Stimulated activated CD8-positive, alpha-beta memory T cell treated with anti-CD3 and anti-CD28 coated beads, Interleukin-4, amount 100 ng/mL, for 48 hours (primary cell): ENCODE measurements around the gene ZNF500.

Source experiments
- DNase-seq: peaks from one replicate; pipeline ENCODE4 v3.0.0-alpha.2; 2020

ZNF500 gene

DNA sequence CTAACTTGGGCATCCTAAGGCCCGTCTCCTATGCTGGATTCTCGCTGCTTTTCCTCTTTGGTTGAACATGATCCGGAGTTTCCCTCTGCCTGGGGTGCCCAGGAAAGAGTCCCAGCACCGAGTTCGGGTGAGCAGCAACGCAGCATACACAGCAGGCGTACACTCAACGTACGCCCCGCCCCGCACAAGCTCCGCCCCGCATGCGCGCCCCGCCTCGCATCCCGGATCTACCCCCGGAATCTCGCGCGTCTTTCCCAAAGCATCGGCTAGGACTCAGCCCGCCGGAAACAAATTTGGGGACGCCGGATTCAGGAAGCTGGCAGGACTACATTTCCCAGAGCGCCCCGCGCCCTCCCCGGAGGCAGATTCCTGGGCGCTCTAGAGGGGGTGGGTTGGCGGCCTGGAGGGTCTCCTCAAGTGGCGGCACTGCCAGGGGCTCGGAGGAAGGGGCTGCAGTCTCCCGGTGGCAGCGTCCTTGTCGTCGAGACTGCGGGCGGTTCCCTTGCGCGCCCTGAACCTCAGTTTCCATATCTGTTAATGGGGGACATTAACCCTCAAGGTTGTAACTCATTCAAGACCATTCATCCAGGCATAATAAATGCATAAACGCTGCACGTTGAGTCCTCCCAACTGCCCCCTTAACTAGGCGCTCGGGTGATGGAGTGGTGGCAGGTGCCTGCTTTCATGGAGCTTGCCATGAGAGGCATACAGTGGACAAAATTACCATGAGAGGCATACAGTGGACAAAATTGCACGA, 1.8 kb upstream of the ZNF500 start:
- DNase-seq: peak; percentile 97

DNA sequence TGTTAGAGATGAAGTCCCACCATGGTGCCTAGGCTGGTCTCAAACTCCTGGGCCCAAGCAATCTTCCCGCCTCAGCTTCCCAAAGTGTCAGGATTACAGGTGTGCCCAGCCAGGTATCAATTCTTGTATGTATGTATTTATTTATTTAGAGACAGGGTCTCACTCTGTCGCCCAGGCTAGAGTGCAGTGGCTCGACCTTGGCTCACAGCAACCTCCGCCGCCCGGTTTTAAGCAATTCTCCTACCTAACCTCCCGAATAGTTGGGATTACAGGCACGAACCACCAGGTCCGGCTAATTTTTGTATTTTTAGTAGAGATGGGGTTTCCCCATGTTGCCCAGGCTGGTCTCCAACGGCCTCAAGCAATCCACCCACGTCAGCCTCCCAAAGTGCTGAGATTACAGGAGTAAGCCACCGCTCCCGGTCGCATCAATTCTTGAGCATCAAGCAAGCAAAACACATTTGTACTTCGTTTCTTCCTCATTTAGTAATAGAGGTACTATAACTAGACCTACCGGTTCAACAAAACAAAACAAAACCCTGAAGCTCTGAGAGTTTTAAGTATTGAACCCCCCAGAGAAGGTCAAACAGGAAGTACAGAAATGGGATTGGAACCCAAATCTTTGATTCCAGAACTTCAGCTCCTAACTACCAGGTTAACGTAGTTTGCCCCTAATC, 1.0 kb upstream of the ZNF500 start:
- no peak for DNase-seq

DNA sequence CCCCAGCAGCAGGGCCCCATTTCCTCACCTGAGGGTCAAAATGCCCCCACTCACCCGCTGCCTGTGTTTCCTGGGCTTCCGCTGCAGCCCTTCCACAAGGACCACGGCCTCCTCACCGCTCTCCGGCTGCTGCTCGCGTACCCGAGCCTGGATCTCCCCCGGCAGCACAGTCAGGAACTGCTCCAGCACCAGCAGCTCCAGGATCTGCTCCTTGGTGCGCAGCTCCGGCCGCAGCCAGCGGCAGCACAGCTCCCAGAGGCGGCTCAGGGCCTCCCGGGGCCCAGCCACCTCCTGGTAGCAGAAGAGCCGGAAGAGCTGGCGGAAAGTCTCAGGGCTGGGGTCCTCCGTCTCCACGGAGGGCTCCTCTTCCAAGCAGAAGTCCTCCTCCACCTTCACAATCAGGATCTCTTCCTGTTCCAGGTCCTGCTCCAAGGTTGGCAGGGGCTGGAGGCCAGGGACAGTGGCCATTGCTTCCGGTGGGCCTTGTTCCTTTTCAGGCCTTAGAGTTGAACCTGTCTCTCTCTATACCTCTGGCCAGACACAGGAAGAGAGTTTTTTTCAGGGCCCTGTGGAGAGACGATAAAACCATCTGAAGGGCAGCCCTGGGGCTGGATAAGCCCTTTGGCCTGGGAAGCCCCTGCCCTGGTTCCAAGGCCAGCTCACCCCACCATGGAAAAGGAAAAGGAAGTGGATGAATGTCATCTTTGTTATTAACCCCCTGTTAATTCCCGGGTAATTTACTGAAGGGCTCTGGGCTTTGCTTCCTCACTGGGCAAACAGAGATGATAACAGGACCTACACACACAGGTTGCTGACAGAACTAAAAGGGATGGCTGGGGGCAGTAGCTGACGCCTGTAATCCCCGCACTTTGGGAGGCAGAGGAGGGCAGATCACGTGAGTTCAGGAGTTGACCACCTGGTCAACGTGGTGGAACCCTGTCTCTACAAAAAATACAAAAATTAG, 1.2 kb downstream of the ZNF500 start:
- DNase-seq: no peak

DNA sequence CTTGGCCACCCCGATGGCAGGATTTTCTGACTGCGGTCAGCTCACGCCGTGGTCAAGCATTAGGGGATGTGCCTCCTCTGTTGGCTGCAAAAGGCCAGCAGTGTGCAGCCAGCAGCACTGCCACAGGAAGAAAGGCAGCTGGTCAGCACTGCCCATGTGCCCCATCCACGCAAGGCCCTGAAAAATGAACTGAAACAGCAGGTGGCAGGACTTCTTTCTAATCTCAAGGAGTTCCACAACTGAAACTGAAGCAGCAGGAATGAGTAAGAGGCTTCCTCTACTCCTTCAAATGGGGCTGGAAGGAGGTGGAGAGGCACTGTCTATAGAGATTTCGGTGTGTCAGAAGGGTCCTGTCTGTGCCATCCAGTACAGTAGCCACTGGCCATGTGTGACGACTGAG, 3.2 kb downstream of the ZNF500 start:
- no peak for DNase-seq

DNA sequence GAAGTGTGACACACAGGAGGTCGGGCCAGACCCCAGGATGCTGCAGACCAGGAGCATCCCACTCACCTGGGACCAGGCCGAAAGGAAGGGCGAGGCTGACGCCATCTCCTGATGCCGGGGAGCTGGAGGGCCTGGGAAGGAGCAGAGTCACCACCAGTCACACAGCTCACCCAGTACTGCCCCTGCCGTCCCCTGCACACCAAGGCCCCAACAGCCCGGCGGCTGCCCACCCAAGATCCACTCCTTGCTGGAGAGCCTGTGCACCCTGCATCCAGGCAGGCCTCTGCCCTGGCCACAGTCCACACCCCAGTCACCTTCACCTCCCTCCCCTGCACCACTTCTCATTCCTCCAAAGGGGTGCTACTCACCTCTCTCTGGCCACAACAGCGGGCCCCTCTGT, 4.8 kb downstream of the ZNF500 start:
- DNase-seq: no peak

DNA sequence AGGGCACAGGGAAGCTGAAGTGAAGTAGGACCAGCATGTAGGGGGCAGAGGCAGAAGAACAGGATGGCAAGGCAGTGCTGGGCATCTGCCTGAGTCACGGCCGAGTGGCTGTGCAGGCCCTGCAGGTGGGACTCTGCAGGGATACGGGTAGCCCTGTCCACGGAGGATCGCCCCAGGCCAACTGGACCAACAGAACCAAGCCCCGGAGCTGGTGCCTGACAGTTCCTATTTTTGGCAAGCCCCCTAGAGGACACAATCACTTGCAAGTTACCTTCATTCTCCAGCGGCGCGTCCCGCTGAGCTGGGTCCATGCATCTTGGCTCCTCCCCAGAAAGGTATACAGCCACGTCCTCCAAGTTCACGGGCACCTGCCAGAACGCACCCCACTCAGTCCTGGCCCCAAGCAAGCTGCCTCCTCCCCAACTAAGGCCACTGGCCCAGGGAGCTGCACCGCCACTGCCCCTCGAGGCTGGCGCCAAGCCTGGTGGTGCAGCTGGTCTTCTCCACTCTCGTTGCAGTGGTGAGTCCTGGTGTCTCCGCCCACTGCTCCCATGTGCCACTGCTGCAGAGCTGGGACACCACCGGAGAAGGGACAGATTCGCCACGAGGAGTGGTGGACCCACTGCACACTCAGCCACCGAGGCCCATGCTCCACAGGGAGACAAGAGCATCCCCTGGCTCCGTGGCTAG, 6.6 kb downstream of the ZNF500 start:
- no peak for DNase-seq

DNA sequence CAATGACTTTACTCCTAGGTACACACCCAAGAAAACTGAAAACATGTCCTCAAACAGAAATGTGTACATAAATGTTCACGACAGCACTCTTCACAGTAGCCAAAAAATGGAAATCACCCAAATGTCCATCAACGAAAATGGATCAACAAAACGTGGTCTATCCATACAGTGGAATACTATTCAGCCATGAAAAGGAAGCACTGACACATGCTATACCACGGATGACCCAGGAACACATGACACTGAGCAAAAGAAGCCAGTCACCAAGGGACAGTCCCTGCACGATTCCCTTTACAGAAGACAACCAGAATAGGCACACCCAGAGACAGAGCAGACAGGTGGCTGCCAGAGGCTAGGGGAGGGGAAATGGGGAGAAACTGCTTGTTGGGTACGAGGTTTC, 11.3 kb downstream of the ZNF500 start:
- DNase-seq: no peak

DNA sequence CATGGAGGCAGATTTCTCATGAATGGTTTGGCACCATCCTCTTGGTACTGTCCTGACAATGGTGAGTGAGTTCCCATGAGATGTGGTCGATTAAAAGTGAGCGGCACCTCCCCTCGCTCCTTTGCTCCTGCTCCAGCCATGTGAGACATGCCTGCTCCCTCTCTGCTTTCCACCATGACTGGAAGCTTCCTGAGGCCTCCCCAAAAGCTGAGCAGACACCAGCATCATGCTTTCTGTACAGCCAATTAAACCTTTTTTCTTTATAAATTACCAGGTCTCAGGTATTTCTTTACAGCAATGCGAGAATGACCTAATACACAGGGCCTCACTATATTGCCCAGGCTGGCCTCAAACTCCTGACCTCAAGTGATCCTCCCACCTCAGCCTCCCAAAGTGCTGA, 12.1 kb downstream of the ZNF500 start:
- no peak for DNase-seq

DNA sequence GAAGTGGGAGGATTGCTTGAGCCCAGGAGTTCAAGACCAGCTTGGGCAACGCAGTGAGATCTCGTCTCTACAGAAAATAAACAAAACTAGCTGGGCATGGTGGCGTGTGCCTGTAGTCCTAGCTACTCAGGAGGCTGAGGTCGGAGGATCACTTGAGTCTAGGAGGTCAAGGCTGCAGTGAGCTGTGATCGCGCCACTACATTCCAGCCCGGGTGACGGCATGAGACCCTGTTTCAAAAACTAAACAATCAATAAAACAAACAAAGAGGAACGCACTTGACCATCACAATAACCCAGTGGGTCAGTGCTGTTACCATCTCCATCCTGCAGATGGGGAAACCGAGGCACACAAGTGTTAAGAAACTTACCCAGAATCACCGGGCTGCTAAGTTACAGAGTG, 13.7 kb downstream of the ZNF500 start:
- no peak for DNase-seq

DNA sequence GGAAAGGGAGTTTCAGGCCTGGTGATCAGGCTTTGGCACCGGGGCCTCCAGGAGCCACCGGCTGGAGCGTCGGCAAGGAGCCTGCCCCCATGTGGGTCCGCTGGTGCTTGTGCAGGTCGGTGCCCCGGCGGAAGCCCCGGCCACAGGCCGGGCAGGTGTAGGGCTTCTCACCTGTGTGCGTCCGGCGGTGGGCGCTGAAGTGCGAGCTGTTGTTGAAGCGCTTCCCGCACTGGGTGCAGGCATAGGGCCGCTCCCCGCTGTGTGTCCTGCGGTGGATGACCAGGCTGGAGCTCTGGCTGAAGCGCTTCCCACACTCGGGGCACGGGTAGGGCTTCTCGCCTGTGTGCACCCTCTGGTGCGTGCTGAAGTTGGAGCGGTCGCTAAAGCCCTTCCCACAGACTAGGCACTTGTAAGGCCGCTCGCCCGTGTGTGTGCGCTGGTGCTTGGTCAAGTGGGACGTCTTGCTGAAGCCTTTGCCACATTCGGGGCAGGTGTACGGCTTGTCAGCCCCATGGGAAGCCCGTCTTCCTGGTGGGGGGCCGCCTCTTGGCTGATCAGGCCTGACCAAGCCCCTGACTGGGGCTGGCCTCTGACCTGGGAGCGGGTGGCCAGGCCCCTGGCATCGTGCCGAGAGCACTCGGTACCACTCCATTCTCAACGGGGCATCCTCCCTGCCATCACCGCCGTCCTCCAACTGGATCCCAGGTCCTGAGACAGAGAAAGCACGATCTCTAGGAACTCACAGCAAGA, 14.4 kb downstream of the ZNF500 start:
- DNase-seq: no peak

DNA sequence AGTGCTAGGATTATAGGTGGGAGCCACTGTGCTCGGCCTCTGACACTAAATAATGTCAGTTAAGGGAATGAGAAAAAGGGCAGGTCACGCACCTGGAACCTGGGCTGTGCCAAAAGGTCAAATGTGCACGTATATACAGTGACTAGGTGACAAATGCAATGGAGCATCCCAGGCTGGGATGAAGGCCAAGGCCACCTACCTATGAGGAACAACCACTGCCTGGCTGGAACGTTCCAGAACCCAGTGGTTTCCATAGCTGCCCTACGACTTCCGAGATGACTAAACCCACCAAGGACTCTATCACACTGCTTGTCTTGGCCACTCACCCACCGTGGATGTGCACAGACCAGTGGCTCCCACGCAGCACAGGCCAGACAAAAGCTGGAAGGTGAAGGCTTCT, 16.1 kb downstream of the ZNF500 start:
- DNase-seq: no peak

DNA sequence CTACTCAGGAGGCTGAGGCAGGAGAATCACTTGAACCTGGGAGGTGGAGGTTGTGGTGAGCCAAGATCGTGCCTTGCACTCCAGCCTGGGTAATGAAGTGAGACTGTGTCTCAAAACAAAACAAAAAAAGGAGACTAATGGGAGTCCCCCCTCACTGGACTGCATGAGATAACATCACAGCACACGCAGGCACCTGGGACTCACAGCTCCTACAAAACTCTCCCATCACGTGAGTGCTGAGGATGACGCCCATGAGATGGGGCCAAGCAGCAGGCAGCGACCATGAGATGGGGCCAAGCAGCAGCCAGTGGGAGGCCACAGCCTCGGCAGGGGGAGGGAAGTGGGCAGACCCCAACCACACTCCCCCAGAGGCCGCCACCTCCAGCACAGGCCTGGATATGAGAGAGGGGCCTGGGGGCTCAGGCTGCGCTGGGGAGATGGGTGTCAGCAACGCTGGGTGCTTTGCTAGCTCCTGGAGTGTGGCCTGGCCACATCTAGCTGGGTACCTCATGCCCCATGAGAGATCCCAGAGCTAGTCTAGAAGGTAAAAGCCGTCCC, 17.2 kb downstream of the ZNF500 start:
- DNase-seq: no peak

DNA sequence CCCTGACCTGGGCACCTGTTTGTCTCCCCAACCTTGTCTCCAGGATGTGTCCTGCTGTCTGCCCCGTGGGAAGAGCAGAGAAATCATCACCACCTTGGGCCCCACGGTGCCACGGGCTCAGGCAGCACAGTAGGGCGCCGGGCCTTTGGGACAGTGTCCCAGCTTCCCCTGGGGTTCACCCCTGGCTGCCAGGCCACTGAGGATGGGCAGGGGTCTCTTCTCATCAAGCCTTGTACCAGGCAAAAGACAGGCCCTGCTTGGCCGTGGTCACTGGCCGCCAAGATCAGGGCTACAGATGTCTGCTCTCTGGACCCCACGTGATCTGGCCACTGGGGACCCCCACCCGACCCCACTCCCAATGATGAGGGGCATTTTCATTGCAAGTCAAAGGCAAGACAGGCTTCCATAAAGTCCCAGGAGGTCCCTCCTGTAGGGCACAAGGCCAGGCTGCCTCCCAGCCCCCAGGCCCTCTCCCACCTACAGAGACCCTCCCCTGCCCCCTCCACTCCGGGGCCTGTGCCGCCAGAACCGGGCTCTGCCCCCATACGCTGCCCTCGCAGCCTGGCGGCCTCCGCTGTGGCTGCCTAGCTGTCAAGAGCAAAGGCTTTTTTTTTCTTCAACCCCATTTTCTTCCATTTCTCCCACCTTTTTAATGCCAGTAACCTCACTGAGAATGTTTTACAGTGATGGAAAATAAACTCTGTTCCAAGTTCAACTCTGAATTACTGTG, 18.1 kb downstream of the ZNF500 start:
- DNase-seq: no peak

DNA sequence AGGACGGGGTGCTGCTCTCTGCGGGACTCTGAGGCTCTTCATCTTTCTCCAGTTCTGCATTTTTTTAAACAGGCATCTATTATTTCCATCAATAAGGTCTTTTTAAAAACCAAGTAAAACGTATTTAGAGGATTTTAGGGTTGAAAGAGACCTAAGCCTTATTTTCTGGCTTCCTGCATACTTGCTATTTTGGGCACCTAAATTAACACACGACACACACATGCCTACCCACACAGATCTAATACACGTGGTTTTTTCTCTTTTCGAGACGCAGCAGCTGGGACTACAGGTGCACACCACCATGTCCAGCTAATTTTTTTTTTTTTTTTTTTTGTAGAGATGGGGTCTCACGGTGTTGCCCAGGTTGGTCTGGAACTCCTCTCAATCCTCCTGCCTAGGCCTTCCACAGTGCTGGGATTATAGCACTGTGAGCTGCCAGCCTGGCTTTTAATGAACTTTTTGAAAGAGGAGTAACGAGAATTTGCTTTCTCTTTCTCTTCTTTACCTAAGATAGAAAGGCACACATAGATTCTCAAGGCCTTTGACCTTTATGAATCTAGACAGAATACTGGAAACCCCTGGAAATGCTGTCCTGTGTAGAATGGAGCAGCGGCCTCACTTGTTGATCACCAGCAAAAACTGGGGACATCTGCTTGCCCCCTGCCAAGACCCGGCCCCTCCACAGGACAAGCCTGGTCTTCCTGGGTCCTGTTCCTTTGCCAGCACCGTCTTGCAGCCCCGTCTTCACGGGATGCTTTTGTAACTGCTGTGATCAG, 18.9 kb downstream of the ZNF500 start:
- no peak for DNase-seq

DNA sequence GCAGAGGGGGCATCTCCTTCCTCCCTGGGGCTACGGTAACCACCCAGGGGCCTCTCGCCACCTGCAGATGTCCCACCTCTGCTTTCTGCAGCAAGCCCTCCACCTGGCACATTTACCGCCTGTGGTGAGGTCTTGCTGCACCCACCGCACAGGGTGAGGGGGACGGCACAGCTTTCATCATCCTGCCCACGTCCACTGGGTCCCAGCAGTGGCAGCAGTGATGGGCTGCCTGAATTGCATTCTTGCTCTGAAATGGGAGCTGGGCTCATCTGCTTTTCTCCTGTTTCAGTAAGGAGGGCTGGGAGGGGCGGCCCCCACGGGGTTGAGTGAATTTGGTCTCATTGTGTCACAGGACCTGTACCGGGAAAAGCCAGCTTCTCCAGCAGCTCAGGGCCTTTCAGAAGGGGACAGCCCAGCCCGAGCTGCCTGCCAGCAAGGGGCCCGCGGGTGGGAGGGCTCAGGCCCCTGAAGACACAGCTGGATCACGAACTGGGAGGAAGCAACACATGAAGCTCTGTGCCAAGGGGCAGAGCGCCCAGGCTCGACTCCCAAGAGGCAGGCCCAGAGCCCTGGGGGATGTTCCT, 19.9 kb downstream of the ZNF500 start:
- DNase-seq: no peak

DNA sequence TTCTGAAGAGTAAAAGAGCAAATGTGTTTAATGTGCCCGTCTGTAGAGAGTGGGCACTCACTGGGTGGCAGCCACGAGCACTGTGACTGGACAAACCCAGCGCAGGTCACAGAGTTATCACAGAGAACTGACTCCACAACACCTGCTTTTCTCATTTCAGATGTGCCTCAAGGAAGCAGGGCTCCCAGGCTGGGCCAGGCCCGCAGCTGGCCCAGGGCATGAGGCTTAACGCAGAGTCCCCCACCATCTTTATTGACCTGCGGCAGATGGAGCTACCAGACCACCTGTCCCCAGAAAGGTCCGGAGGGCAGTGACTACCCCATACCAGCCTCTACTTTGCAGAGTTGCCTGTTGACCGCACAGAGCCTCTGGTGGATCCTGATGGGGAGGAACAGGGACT, 20.7 kb downstream of the ZNF500 start:
- no peak for DNase-seq

DNA sequence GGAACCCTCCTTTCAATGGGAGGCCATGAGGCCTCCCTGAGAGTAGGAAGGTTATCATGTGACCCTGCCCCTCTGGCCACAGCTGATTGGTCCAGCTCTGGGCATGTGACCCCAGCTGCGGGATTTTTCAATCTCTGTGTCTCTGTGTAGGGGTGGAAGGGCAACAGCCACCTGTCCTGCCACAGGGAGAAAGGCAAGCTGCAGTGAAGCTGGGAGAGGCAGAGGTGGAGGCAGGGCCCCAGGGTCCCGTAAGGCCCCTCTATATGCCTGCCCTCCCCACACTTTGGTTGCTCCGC, 21.7 kb downstream of the ZNF500 start:
- DNase-seq: no peak

DNA sequence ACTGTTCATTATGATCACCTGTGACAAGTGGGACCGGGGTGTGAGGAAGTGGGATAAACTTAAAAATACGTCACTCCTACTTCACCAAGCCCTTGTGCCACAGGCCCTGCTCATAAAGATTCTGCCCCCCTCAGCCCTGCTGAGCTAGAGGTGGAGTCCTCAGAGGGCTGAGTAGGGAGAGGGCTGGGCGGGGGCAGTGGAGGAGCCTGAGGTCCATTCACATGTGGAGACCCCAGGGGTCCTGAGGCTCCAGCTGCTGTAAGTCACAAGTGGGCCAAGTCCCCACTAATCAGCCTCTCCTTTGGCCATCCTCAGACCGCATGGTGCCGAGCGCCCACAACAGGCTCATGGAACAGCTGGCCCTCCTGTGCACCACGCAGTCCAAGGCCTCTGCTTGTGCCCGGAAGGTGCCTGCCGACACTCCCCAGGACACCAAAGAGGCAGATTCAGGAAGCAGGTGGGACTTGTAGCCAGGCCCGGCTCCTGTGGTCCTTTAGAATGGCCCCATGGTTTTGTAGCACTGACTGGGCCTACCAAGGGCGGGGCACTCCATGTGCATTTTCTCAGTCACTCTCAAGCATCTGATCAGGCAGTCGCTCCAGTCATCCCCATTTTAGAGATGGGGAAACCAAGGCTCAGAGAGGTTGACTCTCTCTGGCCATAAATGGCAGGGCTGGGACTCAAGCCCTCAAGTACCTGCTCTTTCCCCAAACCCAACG, 22.2 kb downstream of the ZNF500 start:
- DNase-seq: no peak

DNA sequence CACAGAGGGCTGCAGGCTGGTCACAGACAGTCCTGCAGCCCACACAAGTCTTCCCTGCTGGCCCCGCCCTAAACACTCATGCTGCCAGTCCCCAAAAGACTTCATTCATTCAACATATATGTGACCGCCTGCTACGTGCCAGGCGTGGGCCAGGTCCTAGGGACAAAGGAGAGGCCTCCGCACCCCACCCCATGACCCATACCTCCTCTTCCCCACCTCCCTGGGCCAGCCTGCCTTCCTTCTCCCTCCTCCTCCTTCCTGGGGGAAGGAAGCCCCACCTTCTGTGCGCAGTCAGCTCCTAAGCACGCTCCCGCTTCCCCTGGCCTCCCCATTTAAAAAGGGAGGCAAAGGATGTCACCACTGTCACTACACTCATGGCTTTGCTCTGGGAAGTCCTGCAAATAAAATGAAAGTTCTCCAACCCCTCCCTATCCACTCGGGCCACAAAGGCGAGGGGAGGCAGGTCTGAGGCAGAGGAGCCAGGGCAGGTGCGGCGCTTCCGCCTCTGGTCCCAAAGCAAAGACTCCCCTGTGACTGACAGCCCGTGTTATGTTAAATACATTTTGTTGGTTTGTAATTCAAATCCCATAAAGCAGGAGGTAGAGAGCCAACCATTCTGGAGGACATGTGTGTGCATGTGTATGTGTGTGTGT, 23.6 kb downstream of the ZNF500 start:
- no peak for DNase-seq
